GM21526 (cell line): ENCODE results near the gene AGPS.
"Not testable (repeated sequence)": the region's sequence is repeated elsewhere in the genome, so short reads cannot be mapped to it uniquely, and the experiment has no call there.

Experiments
- ATAC-seq: cut with Tn5 transposase; IDR thresholded peaks from one replicate; pipeline ENCODE4 v1.9.1; 2021; ENCODE audit warnings: moderate library complexity; ENCODE audit not compliant: unreplicated experiment, low FRiP score

Gene AGPS

GRCh38 chr2:177545981-177546585 is 153.5 kb downstream of the AGPS start:
- no peak for ATAC-seq

GRCh38 chr2:177547122-177547521 is 154.5 kb downstream of the AGPS start:
- peak; percentile 95 for ATAC-seq

- no peak for ATAC-seq
Observed at GRCh38 chr2:177547772-177548171, 155.2 kb downstream of the AGPS start.

- no peak for ATAC-seq
Observed at GRCh38 chr2:177548636-177549035, 156.1 kb downstream of the AGPS start.

GRCh38 chr2:177549171-177549570 is 156.6 kb downstream of the AGPS start:
- no peak for ATAC-seq

- ATAC-seq, result no peak
Observed at GRCh38 chr2:177550264-177551200, 158.0 kb downstream of the AGPS start.

- not testable (repeated sequence) for ATAC-seq
Observed at GRCh38 chr2:177551360-177551759, 158.8 kb downstream of the AGPS start.

- ATAC-seq, result no peak
Observed at GRCh38 chr2:177551989-177552421, 159.4 kb downstream of the AGPS start.

GRCh38 chr2:177552422-177553175 is 160.0 kb downstream of the AGPS start:
- ATAC-seq, result peak; percentile 94

GRCh38 chr2:177553176-177553884 is 160.8 kb downstream of the AGPS start:
- no peak for ATAC-seq

GRCh38 chr2:177554365-177554764 is 161.8 kb downstream of the AGPS start:
- no peak for ATAC-seq

GRCh38 chr2:177556153-177556552 is 163.6 kb downstream of the AGPS start:
- ATAC-seq, result no peak

- no peak for ATAC-seq
Observed at GRCh38 chr2:177557794-177558193, 165.2 kb downstream of the AGPS start.

GRCh38 chr2:177559638-177560037 is 167.1 kb downstream of the AGPS start:
- no peak for ATAC-seq

- no peak for ATAC-seq
Observed at GRCh38 chr2:177568390-177568789, 175.8 kb downstream of the AGPS start.

GRCh38 chr2:177568893-177569292 is 176.3 kb downstream of the AGPS start:
- no peak for ATAC-seq

GRCh38 chr2:177572236-177572671 is 179.7 kb downstream of the AGPS start:
- no peak for ATAC-seq

- no peak for ATAC-seq
Observed at GRCh38 chr2:177573120-177573519, 180.5 kb downstream of the AGPS start.

GRCh38 chr2:177574356-177574755 is 181.8 kb downstream of the AGPS start:
- no peak for ATAC-seq

GRCh38 chr2:177575358-177575757 is 182.8 kb downstream of the AGPS start:
- ATAC-seq, result no peak
